ENCODE measurements around the gene UHMK1.
"Not testable (repeated sequence)": the region's sequence is repeated elsewhere in the genome, so short reads cannot be mapped to it uniquely, and the experiment has no call there.

- not testable (repeated sequence) for TF ChIP-seq EP300 (IDR thresholded peaks at IDR 0.05; ENCODE audit: low read depth); CTCF (IDR thresholded peaks at IDR 0.05); POLR2A (IDR thresholded peaks at IDR 0.05)
Observed at GRCh38 chr1:162571121-162571520, 73.5 kb downstream of the UHMK1 start.

Data from transverse colon (tissue), 3 donors.